Activated CD4-positive, alpha-beta memory T cell treated with anti-CD3 and anti-CD28 coated beads, Interleukin-2, amount 10 ng/mL, durations not matched to agents 7 days and 5 days (primary cell): ENCODE data around the gene CPHXL. TPM values are rescaled to one million over a fixed set of nuclear protein-coding genes. Genes with fewer than 3 reads are reported as not detected.

Experiments
- CTCF ChIA-PET: fragments of 350-600 bp; sonication (Branson Sonifier 250); formaldehyde crosslinking; loops from one replicate; lab custom pipeline; 2021; ENCODE audit warnings: antibody characterized with exemption, inconsistent platforms; lab: Charles Lee
- POLR2A ChIA-PET: fragments of 350-600 bp; sonication (Branson Sonifier 250); formaldehyde crosslinking; loops from one replicate; lab custom pipeline; 2021; ENCODE audit warnings: antibody characterized with exemption; lab: Charles Lee
- DNase-seq: peaks from one replicate; pipeline ENCODE4 v3.0.0-alpha.2; 2020
- H3K27ac Mint-ChIP-seq: one replicate; pipeline ENCODE4 v1.8.0; 2021; ENCODE audit warnings: mild to moderate bottlenecking, mixed read lengths
- H3K27me3 Mint-ChIP-seq: one replicate; pipeline ENCODE4 v1.8.0; 2021; ENCODE audit warnings: mixed read lengths
- H3K36me3 Mint-ChIP-seq: one replicate; pipeline ENCODE4 v1.8.0; 2021; ENCODE audit warnings: low read depth, mixed read lengths
- H3K4me1 Mint-ChIP-seq: one replicate; pipeline ENCODE4 v1.8.0; 2021; ENCODE audit warnings: mixed read lengths
- H3K4me3 Mint-ChIP-seq: one replicate; pipeline ENCODE4 v1.8.0; 2021; ENCODE audit warnings: mild to moderate bottlenecking, mixed read lengths
- H3K9me3 Mint-ChIP-seq: one replicate; pipeline ENCODE4 v1.8.0; 2021; ENCODE audit warnings: mixed read lengths
- total RNA-seq, 2 experiments: library from RNA; stranded (reverse); gene quantifications; one replicate each; pipeline ENCODE4 v1.2.3, GENCODE V29; 2021

The CPHXL gene
- total RNA-seq, 2 experiments from 2014 or later = not detected

- CTCF ChIA-PET = no interaction called here
Measured at GRCh38 chr16:75742424-75743047, 16.2 kb upstream of the CPHXL start.

GRCh38 chr16:75733305-75734211 lies 7.3 kb upstream of the CPHXL start:
- no peak overlapping the region for H3K4me3 Mint-ChIP-seq
- CTCF ChIA-PET = no interaction called here
- H3K27ac Mint-ChIP-seq = no peak overlapping the region
- H3K36me3 Mint-ChIP-seq = no peaks in the 10 kb centered on the region
- peaks cover 2% of the 10 kb centered on the region for H3K27me3 Mint-ChIP-seq
- DNase-seq = no peak
- no peaks in the 10 kb centered on the region for H3K4me1 Mint-ChIP-seq
- H3K9me3 Mint-ChIP-seq = no peaks in the 10 kb centered on the region
- POLR2A ChIA-PET = interaction anchor here (1.3 kb wide), 1 partner anchor 30 kb away, joined by 3 read pairs; no protein-coding TSS in a partner anchor

More at GRCh38 chr16:75742424-75743047, 16.2 kb upstream of the CPHXL start:
- no peak for DNase-seq
- peaks cover 3% of the 10 kb centered on the region for H3K36me3 Mint-ChIP-seq
- peaks cover 14% of the 10 kb centered on the region for H3K9me3 Mint-ChIP-seq
- no peak overlapping the region for H3K27ac Mint-ChIP-seq
- H3K4me1 Mint-ChIP-seq = no peaks in the 10 kb centered on the region
- POLR2A ChIA-PET = no interaction called here
- peaks cover 8% of the 10 kb centered on the region for H3K27me3 Mint-ChIP-seq
- no peak overlapping the region for H3K4me3 Mint-ChIP-seq

GRCh38 chr16:75732871-75733270 lies 6.6 kb upstream of the CPHXL start:
- CTCF ChIA-PET = interaction anchor here (0.6 kb wide), 1 partner anchor 531 kb away, joined by 3 read pairs; no protein-coding TSS in a partner anchor
- no peaks in the 10 kb centered on the region for H3K36me3 Mint-ChIP-seq
- POLR2A ChIA-PET = interaction anchor here (1.3 kb wide), 1 partner anchor 31 kb away, joined by 3 read pairs; no protein-coding TSS in a partner anchor
- H3K27ac Mint-ChIP-seq = no peak overlapping the region
- H3K9me3 Mint-ChIP-seq = no peaks in the 10 kb centered on the region
- peaks cover 2% of the 10 kb centered on the region for H3K27me3 Mint-ChIP-seq
- H3K4me3 Mint-ChIP-seq = no peak overlapping the region
- no peak for DNase-seq
- no peaks in the 10 kb centered on the region for H3K4me1 Mint-ChIP-seq

- POLR2A ChIA-PET = no interaction called here
- CTCF ChIA-PET = no interaction called here
- no peaks in the 10 kb centered on the region for H3K36me3 Mint-ChIP-seq
- no peaks in the 10 kb centered on the region for H3K9me3 Mint-ChIP-seq
- H3K4me1 Mint-ChIP-seq = no peaks in the 10 kb centered on the region
- no peak for DNase-seq
- no peak overlapping the region for H3K27ac Mint-ChIP-seq
- peaks cover 2% of the 10 kb centered on the region for H3K27me3 Mint-ChIP-seq
- H3K4me3 Mint-ChIP-seq = no peak overlapping the region
Measured at GRCh38 chr16:75727221-75727620, 931 bp upstream of the CPHXL start.

GRCh38 chr16:75718452-75718851 lies 7.8 kb downstream of the CPHXL start:
- CTCF ChIA-PET = no interaction called here
- Mint-ChIP-seq H3K27ac (no peak overlapping the region), H3K4me3 (no peak overlapping the region), H3K36me3 (no peaks in the 10 kb centered on the region), H3K27me3 (no peaks in the 10 kb centered on the region), H3K9me3 (peaks cover 3% of the 10 kb centered on the region), H3K4me1 (no peaks in the 10 kb centered on the region)
- no peak for DNase-seq
- POLR2A ChIA-PET = no interaction called here

- no peak for DNase-seq
- no peaks in the 10 kb centered on the region for H3K36me3 Mint-ChIP-seq
- no peaks in the 10 kb centered on the region for H3K4me1 Mint-ChIP-seq
- H3K4me3 Mint-ChIP-seq = no peak overlapping the region
- ChIA-PET POLR2A (no interaction called here), CTCF (no interaction called here)
- H3K9me3 Mint-ChIP-seq = peaks cover 15% of the 10 kb centered on the region
- no peak overlapping the region for H3K27ac Mint-ChIP-seq
- H3K27me3 Mint-ChIP-seq = peaks cover 2% of the 10 kb centered on the region
Measured at GRCh38 chr16:75714661-75715060, 11.6 kb downstream of the CPHXL start.

- Mint-ChIP-seq H3K36me3 (no peaks in the 10 kb centered on the region), H3K27ac (no peak overlapping the region), H3K27me3 (peaks cover 2% of the 10 kb centered on the region), H3K4me1 (no peaks in the 10 kb centered on the region), H3K9me3 (peaks cover 11% of the 10 kb centered on the region), H3K4me3 (no peak overlapping the region)
- ChIA-PET POLR2A (no interaction called here), CTCF (no interaction called here)
- no peak for DNase-seq
Measured at GRCh38 chr16:75710344-75710743, 15.9 kb downstream of the CPHXL start.

- H3K27me3 Mint-ChIP-seq = no peaks in the 10 kb centered on the region
- no peak overlapping the region for H3K27ac Mint-ChIP-seq
- H3K36me3 Mint-ChIP-seq = no peaks in the 10 kb centered on the region
- H3K4me3 Mint-ChIP-seq = no peak overlapping the region
- ChIA-PET CTCF (no interaction called here), POLR2A (interaction anchor here (0.6 kb wide), 1 partner anchor 54 kb away, joined by 3 read pairs; no protein-coding TSS in a partner anchor)
- no peaks in the 10 kb centered on the region for H3K9me3 Mint-ChIP-seq
- H3K4me1 Mint-ChIP-seq = no peaks in the 10 kb centered on the region
- DNase-seq = no peak
Measured at GRCh38 chr16:75703306-75703705, 23.0 kb downstream of the CPHXL start.

GRCh38 chr16:75702242-75702641 lies 24.0 kb downstream of the CPHXL start:
- ChIA-PET POLR2A (no interaction called here), CTCF (no interaction called here)
- Mint-ChIP-seq H3K36me3 (no peaks in the 10 kb centered on the region), H3K4me1 (no peaks in the 10 kb centered on the region), H3K4me3 (no peak overlapping the region), H3K27ac (no peak overlapping the region), H3K9me3 (no peaks in the 10 kb centered on the region), H3K27me3 (no peaks in the 10 kb centered on the region)
- DNase-seq = no peak

- Mint-ChIP-seq H3K36me3 (no peaks in the 10 kb centered on the region), H3K4me3 (no peak within 1 kb of the TSS), H3K4me1 (no peaks in the 10 kb centered on the region), H3K9me3 (no peaks in the 10 kb centered on the region), H3K27me3 (no peaks in the 10 kb centered on the region), H3K27ac (no peak within 1 kb of the TSS)
- CTCF ChIA-PET = no interaction called here
- POLR2A ChIA-PET = no interaction called here
- DNase-seq = no peak
Measured at GRCh38 chr16:75701361-75701760, 24.9 kb downstream of the CPHXL start, which contains the start of gene DUXB. Gene DUXB, minus strand, starts transcription at chr16:75701461. Its CDS starts 43 bp downstream, at chr16:75701418.

- Mint-ChIP-seq H3K27me3 (no peaks in the 10 kb centered on the region), H3K9me3 (no peaks in the 10 kb centered on the region), H3K36me3 (no peaks in the 10 kb centered on the region), H3K27ac (no peak overlapping the region), H3K4me3 (no peak overlapping the region), H3K4me1 (no peaks in the 10 kb centered on the region)
- ChIA-PET POLR2A (no interaction called here), CTCF (no interaction called here)
- no peak for DNase-seq
Measured at GRCh38 chr16:75697571-75697970, 28.7 kb downstream of the CPHXL start.

GRCh38 chr16:75695708-75696107 lies 30.6 kb downstream of the CPHXL start:
- Mint-ChIP-seq H3K27me3 (no peaks in the 10 kb centered on the region), H3K36me3 (no peaks in the 10 kb centered on the region), H3K4me1 (no peaks in the 10 kb centered on the region), H3K27ac (no peak overlapping the region), H3K4me3 (no peak overlapping the region), H3K9me3 (no peaks in the 10 kb centered on the region)
- ChIA-PET CTCF (no interaction called here), POLR2A (no interaction called here)
- DNase-seq = no peak

GRCh38 chr16:75687361-75687760 lies 38.9 kb downstream of the CPHXL start:
- H3K9me3 Mint-ChIP-seq = peaks cover 9% of the 10 kb centered on the region
- H3K36me3 Mint-ChIP-seq = peaks cover 3% of the 10 kb centered on the region
- no peak overlapping the region for H3K27ac Mint-ChIP-seq
- DNase-seq = no peak
- H3K4me1 Mint-ChIP-seq = no peaks in the 10 kb centered on the region
- no peaks in the 10 kb centered on the region for H3K27me3 Mint-ChIP-seq
- POLR2A ChIA-PET = no interaction called here
- CTCF ChIA-PET = no interaction called here
- H3K4me3 Mint-ChIP-seq = no peak overlapping the region
